Stimulated activated CD4-positive, alpha-beta T cell treated with anti-CD3 and anti-CD28 coated beads, Interleukin-1b, Interleukin-23, amount 100 ng/mL, for 48 hours (primary cell): ENCODE results near the gene ARL15.
"Not testable (repeated sequence)": the region's sequence is repeated elsewhere in the genome, so short reads cannot be mapped to it uniquely, and the experiment has no call there.

Source experiments
- DNase-seq: peaks from one replicate; pipeline ENCODE4 v3.0.0-alpha.2; 2020

Gene ARL15

DNA sequence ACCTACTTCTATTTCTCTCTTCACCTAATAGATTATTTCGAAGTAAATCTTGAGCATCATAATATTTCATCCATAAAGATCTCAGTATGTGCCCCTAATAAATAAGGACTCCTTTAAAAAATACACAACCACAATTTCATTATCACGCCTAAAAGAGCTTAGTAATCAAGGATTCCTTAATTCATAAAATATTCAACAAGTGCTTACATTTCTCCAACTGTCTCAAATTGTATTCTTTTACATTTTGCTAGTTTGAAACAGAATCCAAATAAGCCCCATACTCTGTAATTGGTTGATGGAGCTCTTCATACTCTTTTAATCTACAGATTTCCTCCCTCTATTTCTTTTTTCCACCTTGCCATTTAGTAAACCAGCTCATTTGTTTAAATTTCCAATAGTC, 432.4 kb downstream of the ARL15 start:
- no peak for DNase-seq

DNA sequence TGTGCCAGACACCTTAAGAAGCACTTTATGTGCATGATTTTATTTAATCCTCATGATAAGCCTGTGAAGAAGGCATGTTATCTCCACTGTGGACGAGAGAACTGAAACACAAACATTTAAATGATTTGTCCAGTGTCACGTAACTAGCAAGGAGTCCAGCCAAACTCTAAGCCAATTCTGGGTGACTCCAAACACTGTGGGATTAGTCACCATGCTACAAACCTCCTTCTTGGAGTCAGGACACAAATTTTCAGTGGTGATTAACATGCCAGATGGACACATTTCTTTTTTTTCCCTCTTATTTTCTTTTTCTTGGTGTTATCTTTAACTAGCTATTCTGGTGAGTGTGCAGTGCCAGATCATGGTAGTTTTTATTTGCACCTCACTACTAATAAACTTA, 433.1 kb downstream of the ARL15 start:
- no peak for DNase-seq

DNA sequence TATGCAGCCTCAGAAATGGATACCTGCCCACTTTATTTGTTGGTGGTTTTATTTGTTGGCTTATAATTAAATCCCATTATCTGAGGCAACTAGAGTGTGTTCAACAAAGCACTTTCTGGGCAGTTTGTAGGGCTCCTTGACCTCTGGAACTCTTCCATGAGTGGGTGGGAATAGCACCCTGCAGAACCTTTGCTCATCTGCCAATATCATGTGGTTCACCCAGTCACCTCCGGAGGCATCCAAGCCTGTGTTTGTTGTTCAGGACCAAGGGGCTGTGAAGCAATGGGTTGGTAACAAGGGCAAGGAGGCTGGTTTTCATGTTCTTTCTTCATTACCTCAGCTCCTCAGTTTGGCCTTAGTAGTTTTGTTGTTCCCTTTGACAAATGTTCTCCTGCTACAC, 436.0 kb downstream of the ARL15 start:
- no peak for DNase-seq

DNA sequence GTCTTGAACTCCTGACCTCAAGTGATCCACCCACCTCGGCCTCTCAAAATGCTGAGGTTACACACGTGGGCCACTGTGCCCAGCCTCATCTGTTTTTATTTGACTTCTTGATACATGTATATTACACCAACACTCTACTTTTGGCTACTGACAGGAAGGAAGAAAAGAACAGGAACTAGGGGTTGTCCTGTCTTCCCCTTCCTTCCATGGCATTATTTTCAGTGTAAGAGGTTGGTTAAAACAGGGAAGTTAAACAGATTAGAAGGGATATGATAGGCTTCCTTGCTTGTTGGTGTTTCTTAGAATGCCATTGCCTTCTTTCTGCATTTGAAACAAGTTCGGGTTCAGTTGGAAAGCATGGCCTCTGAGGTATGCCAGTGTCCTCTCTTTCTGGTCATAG, 437.1 kb downstream of the ARL15 start:
- no peak for DNase-seq

DNA sequence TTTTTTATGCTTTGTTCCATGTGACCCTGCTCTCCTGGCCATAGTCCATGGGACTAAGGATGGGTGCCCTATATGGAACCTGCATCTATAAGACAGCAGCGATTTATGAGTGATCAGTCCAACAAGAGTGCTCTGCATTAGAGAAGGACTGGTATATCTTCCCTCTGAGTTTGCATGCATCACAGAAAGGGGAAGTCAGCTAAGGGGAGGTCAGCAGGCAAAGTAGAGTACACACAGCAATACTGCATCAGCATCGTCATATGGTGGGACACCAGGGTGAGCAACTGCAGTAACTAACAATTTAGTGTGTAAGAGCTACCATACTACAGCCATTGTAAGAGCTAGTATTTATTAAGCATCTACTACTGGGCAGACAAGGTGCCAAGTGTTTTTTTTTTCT, 438.6 kb downstream of the ARL15 start:
- DNase-seq: no peak

DNA sequence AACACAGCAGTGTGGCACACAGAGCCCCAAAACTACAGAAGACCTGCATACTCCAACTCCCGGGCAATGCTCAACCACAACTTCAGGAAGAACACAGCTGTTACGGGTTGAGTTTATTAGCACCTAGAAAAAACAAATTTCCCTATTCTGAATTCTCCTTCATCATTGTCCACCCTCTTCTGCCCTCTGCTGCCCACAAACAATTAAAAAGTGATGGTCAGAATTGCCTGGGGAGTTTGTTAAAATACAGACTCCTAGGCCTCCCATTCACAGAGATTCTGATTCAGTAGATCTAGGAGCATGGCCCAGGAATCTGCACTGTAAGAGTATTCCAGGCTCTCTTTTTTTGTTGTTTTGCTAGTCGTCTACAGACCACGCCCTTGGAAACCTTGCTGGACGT, 439.3 kb downstream of the ARL15 start:
- DNase-seq: no peak

DNA sequence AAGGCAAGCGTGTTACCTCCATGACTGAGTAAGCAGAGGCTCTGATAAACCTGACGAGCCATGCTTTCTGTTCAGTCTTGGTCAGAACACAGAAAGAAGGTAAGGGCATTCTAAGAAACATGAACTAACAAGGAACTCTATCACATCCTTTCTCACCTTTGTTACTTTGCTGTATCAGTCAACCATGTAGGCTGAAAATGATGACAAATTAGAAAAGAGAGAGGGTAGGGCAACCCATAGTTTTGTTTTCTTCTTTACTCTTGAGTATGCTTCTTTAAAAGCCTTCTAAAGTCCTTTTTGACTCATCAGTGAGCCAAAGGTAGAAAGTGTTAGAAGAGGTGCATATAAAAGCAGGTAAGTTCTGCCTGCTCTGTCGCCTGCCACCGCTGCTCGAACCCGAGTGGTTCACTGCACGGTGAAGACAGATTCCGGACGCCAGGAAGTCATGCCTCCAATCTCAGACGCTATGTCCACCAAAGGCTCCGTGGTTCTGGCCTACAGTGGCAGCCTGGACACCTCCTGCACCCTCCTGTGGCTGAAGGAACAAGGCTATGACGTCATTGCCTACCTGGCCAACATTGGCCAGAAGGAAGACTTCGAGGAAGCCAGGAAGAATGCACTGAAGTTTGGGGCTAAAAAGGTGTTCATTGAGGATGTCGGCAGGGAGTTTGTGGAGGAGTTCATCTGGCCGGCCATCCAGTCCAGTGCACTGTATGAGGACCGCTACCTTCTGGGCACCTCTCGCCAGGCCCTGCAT, 451.5 kb downstream of the ARL15 start:
- DNase-seq: no peak

DNA sequence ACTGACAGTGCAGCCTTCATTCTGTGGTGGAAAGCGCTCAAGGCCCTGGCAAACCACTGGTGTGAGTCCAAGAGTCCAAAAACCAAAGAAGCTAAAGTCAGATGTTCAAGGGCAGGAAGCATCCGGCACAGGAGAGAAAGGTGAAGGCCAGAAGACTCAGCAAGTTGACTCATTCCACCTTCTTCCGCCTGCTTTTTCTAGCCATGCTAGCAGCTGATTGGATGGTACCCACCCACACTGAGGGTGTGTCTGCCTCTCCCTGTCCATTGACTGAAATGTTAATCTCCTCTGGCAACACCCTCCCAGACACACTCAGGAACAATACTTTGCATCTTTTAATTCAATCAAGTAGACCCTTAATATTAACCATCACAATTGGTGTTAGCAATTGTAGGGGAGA, 453.9 kb downstream of the ARL15 start:
- no peak for DNase-seq

DNA sequence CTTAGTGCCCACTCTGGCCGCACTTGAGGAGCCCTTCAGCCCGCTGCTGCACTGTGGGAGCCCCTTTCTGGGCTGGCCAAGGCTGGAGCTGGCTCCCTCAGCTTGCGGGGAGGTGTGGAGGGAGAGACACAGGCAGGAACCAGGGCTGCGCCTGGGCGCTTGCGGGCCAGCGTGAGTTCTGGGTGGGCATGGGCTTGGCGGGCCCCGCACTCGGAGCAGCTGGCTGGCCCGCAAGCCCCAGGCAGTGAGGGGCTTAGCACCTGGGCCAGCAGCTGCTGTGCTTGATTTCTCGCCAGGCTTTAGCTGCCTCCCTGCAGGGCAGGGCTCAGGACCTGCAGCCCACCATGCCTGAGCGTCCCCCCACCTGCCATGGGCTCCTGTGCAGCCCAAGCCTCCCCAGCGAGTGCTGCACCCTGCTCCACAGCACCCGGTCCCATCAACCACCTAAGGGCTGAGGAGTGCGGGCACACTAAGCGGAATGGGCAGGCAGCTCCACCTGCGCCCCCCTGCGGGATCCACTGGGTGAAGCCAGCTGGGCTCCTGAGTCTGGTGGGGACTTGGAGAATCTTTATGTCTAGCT, 473.4 kb downstream of the ARL15 start:
- DNase-seq: not testable (repeated sequence)

DNA sequence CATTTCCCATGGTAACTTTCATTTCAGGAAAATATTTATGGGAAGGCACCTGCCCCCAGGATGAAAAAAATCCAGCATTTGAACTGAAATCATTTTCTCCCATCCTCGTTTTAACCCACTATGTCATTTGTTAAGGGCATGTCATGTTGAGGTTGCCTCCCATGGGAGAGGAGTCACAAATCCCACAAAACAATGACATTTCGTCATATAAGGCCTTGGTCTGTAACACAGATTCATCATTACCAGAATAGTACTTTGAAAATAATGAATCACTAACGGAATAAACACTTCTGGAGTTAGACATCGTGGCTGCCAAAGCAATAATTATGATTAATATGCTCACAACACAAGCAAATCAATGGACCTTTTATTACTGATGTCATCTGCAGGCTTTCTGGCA, 475.9 kb downstream of the ARL15 start:
- no peak for DNase-seq
